Hypothalamus (tissue), 51 donors: Measurements from ENCODE around the gene KCNMB3.
"Not testable (repeated sequence)": the region's sequence is repeated elsewhere in the genome, so short reads cannot be mapped to it uniquely, and the experiment has no call there.

ENCODE experiments used
- DNase-seq, 51 donors: peaks; one replicate each; lab custom pipeline; 2025; lab: John Stamatoyannopoulos, UW

Gene KCNMB3, protein sequence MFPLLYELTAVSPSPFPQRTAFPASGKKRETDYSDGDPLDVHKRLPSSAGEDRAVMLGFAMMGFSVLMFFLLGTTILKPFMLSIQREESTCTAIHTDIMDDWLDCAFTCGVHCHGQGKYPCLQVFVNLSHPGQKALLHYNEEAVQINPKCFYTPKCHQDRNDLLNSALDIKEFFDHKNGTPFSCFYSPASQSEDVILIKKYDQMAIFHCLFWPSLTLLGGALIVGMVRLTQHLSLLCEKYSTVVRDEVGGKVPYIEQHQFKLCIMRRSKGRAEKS

DNA sequence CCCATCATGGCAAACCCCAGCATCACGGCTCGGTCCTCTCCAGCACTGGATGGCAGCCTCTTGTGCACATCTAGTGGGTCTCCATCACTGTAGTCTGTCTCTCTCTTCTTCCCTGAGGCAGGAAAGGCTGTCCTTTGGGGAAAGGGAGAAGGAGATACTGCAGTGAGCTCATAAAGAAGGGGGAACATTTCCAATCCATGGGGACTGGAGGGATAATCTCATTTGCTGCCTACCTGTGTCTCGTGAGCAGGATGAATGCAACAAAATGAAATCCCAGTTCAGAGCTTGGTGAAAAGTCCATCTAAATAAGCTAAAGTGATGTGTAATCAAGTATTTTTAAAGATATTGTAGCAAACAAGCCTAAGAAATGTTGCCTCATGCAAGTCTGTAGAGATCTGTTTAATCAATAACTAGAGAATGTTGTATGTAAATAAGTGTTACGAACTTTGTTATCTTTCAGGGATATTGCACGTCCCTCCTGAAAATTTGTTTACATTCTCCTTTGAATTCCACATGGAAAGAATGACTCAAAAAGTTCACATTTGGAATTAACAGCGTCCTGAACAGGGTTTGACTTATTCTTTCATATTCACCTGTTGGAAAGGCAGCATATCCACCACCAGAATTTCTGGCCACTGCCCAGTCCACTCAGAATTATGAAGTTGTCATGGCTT, at the start of gene KCNMB3:
Gene KCNMB3, minus strand, starts transcription at position 312 of the 674 bp plus-strand sequence. Its CDS starts 124 bp downstream, at position 188.
- no peak for DNase-seq

DNA sequence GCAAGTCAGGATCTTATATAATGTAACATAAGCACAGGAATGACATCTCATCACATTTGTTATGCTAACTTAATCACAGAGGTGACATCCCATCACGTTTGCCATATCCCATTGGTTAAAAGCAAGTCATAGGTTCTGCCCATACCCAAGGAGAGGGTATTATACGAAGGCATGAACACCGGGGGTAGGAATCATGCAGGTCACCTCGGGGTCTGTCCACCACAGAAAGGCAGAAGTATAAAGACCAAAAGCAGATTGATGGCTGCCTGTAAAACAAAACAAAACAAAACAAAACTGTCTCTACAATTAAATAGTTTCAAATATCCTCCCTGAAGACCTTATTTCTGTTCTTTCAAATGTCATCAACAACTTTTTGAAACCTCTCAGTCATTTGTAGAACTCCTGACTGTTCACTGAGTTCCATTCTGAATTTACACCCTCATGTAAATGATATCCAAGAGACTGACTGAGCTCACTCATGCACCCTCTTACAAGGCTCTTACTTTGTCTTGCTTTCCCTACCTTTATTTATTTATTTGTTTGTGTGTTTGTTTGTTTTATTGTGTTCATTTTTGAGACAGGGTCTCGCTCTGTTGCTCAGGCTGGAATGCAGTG, 49.2 kb upstream of the KCNMB3 start:
- DNase-seq, result no peak

DNA sequence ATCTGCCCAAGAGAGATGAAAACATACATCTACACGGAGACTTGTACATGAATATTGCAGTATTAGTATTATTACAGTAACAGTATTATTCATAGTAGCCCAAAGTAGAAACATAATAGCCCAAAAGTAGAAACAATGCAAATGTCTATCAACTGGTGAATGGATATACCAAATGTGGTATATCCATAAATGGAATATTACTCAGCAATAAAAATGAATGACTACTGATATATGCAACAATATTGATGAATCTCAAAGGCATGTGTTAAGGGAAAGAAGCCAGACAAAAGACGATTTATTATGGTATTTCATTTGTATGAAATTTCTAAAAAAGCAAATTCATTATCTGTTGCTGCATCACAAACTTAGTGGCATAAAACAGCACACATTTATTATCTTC, 48.4 kb upstream of the KCNMB3 start:
- no peak for DNase-seq

DNA sequence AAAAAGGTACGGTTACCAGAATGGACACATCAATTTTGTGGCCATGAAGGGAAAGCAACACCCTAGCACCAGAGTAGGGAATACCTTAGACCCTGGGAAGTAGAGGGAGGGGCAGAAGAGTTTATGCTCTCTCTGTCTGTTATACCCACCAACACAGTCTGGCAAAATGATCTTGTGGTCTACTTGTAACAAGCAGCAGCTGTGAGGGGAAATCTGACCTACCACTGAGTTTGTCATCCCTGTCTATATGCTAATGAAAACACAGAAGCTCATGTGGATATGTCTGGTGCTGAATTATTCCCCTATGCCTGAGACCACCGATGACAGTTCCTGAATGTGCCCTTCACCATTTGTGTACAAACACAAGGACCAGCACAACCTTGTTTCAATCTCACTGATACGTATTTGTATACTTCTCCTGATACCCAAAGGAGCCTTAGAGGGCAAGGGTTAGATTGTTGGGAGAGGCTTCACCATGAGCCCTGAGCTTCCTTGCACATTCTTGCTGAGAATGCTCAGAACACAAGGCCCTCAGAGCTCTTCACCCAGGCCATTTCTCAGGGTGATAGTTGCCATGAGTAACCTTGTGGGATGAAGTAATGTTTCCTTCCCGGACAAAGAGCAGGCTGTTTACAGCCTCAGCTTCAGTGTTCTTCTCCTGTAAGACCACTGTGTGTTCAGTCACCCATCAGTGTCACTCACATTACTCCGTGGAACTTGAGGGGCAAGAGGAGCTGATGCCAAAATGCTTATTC, 47.2 kb upstream of the KCNMB3 start:
- DNase-seq, result no peak

DNA sequence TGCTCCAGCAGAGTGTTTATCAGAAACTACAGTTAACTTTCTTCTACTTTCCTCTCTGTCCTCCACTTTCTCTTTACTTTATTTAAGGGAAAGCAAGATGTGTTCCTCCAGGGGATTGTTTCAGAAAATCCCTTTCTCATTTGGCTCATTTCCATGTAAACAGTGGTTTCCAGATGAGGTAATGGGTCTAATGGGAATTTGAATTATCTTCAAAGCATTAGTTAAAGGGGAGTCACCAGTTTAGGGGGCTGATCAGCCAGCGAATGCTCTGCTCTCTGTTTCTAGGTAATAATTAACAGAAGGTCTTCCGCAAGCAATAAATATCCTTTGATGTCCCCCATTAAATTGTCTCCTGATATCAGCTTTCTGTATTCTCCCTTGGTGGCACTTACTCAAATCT, 41.5 kb upstream of the KCNMB3 start:
- no peak for DNase-seq

DNA sequence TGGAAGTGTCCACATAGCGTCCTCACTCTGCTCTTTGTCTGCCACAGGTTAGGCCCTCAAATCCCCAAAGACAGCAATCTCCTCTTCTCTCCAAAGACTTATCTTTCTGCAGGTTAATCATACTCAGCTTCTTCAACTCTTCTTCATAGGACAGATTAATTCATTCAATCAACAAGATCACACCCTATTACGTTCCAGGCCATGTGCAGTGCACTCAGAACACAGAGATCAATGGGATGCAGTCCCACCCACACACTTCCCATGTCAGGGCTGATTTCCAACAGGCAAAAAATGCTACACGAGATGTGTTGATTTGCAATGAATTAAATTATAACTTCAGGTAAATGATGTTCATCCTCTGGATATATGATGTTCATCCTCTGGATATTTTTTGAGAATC, 38.4 kb upstream of the KCNMB3 start:
- no peak for DNase-seq

DNA sequence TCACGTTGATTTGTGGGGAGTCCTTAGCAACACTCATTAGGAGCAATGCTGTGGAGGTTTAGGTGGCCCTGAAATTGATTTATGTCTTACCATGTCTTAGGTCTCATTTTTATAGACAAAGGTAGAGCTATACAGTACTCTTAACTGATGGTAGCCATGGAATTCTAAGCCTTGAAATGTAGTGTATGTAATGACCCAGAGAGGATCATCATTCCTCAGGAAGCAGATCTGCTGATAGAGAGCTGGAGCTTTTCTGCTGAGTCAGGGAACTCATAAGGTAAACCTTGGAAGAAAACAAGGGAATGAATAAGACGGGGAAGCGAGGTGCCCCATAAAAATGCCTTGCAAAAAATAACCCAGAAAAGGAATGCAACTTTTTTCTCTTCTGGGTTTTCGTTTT, 37.9 kb upstream of the KCNMB3 start:
- no peak for DNase-seq

DNA sequence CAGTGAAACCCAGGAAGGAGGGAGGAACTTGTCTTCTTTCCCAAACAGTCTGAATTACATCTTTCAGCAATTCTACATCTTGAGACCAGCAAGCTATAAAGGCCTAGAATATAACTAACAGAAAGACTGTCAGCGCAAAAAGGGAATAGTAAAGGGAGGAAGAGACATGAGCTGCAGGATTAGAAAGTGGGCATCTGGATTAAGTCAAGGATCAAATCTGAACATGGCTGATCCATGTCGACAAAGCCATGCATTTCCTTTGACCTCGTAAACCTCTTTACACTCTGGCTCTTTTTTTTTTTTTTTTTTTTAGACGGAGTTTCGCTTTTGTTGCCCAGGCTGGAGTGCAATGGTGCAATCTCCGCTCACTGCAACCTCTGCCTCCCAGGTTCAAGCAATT, 35.4 kb upstream of the KCNMB3 start:
- DNase-seq, result no peak

DNA sequence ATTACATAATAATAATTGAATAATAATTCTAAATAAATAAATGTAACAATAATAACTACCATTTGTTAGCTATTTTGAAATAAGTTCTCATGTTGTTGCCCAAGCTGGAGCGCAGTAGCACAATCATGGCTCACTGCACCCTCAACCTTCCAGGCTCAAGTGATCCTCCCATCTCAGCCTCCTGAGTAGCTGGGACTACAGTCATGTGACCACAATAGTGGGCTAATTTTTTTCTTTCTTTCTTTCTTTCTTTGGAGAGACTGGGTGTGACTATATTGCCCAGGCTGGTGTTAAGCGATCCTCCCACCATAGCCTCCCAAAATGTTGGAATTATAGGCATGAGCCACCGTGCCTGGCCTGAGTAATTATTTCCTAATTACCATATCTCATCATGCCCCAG, 30.9 kb upstream of the KCNMB3 start:
- DNase-seq, result no peak

DNA sequence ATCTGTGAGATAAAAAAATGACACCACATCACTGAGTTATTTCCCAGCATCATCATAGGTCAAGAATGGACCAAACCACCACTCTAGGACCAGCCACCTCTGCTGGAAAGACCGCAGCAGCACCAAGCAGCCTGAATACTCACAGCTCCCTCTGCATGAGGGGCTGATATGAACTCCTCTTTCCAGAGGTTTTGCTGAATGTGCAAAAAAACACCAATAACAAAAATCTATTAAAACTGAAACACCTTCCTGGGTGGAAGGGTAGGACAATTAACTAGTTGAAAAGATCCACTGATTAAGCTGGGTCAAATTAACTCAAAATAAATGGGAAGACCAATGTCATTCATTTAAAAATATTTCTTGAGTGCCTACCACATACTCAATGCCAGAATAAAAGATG, 28.9 kb upstream of the KCNMB3 start:
- no peak for DNase-seq

DNA sequence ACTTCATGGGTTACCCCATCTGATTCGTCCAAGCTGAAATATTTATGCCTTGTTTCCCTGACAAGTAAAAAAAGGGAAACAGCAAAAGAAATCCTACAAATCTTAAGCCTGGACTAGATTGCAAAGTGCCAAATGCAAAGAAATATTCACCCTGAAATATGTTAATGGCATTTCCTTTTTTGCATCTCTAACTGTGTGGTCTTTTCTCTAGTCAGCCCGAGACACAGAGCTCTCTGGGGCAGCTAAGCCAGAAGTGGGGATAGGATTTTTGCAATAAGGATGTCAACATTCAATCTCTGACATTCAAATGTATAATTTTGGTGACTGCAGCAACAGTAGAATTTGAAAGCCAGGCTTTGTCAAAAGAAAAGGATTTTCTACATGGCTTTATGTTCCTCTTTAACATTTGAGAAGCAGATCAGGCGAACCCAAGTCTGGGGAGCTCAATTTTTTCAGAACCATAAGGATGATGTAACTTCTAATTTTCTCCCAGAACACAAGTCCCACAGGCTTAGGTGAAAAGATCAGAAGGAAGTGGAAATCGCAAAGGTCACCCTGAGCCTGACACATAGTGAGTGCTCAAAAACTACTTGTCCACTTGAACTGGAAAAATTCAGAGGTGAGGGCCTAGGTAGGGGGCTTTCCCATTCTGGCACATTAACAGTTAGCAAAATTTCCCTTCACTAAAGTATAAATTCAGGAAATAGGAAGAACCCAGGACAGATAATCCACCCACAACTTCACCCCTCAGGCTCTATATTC, 28.2 kb upstream of the KCNMB3 start:
- DNase-seq, result no peak

DNA sequence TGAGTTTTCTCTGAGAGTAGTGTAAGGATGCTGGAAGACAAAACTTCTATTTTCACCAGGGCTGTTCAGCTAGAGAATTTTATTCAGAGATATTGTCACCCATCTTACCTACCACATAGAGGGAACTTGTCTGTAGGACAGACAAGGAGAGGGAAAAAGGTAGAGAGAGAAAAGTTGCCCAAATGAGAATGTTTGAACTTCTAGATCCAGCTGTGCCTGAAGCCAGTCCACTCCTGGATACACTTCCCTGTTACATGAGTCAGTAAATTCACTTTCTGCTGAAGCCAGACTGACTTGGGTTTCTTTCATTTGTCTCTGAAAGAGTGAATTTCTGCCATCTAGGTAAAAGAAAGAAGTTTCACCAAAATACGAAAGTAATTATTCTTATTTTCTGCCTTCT, 27.2 kb upstream of the KCNMB3 start:
- DNase-seq, result no peak

DNA sequence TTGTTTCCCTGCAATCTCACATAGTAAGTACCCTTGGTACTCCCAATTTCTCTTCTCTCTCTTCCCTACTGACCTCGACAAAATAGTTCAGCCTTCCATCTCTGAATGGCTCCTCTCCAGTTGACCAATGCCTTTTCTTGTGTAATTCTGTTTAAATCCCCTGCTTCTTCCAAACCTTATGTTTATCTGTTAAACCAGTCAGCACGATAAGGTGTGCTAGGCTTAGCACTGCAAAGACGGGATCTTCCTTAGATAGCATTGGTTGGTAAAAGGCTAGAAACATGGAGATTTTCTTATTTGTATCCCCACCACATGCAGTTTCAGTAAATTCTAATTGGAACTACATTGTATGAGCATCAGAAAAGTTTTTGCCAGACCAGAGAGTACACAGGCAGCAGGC, 25.8 kb upstream of the KCNMB3 start:
- DNase-seq, result no peak

DNA sequence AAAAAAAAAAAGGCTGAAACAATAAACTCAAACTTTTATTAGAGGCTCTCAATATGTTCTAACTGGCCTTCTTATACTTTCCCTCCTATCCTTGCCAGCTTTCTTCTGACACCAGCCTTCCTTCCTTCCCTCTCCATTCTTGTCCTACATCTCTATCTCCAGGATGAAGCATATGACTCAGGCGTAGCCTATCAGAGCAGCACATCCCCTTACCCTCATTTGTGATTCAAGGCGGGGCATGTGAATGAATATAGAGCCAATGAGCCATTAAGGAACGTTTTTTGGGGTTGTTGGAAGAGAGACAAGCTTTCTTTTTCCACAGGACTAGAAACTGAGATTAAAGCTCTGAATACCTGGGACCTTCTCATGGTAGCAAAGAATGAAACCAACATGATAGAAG, 25.1 kb upstream of the KCNMB3 start:
- no peak for DNase-seq

DNA sequence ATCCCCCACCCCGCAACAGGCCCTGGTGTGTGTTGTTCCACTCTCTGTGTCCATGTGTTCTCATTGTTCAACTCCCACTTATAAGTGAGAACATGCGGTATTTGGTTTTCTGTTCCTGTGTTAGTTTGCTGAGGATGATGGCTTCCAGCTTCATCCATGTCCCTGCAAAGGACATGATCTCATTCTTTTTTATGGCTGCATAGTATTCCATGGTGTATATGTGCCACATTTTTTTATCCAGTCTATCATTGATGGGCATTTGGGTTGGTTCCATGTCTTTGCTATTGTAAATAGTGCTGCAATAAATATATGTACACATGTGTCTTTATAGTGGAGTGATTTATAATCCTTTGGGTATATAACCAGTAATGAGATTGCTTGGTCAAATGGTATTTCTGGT, 23.5 kb upstream of the KCNMB3 start:
- DNase-seq, result not testable (repeated sequence)

DNA sequence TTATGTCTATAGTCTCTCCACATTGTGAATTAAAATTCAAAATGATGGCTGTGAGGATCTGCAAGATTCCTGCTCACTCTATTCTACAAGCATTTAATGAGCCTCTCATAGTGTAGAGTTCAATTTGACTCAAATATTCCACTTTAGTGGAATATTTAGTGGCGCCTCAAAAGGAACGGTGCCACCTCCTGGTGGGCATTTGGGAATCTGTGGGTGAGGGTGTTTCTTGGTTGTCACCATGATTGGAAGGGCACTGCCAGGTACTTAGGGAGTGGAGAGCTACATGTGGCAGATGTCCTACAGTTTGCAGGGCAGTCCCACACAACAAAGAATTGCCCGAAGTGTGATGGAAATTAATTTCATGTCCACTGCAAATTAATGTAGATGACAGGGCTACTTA, 21.5 kb upstream of the KCNMB3 start:
- no peak for DNase-seq

DNA sequence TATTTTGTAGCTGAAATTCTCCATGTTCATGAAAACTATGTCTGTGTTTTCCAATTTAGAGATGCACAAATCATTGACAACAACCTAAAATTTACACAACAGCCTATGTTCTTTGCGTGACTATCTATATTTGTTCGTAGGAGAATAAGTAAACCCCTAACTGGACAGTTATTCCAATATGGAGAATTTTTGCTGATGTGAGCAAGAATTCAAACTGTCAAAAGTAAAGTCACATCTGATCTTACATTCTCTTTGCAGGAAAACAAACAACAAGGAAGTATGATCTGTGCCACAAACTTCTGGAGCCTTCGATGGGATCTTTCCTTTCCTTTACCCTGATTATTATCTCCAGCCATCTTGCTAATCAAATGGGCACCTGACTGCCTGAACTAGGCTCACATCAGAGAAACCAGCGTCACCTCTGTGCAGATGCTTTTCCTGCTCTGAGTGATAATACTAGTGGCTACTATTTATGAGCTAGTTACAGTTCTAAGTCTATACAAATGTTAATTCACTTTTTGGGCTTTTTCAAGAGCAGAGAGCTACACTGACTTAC, 18.3 kb upstream of the KCNMB3 start:
- no peak for DNase-seq

DNA sequence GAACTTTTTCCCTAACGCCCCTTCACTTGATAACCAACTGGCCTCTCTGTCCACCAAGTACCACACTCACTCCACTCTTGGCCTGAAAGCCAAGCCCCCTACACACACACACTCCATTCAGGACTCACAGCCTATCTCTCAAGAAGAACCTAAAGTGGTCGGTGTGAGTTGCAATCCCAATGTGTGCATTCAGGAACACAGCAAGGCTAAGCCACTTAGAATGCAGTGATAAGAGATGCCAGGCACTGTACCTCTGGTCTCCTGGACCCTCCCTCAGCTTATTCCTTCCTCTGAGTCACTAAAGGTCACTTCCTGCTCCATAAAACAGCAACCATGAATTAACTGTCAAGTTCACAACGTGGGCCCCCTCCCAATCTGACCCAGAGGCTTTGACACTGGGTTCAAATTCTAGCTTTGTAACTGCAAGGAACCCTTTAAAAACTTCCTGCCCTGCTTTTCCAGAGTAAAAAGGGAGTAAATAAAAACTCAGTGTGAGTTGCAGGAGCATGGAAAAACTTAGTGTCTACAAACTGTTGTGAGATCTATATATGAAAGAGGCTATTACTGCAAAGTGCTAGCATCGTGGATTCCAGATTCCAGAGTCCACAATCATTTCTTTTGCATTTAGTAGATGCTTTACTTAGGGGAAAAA, 17.6 kb upstream of the KCNMB3 start:
- DNase-seq, result no peak

DNA sequence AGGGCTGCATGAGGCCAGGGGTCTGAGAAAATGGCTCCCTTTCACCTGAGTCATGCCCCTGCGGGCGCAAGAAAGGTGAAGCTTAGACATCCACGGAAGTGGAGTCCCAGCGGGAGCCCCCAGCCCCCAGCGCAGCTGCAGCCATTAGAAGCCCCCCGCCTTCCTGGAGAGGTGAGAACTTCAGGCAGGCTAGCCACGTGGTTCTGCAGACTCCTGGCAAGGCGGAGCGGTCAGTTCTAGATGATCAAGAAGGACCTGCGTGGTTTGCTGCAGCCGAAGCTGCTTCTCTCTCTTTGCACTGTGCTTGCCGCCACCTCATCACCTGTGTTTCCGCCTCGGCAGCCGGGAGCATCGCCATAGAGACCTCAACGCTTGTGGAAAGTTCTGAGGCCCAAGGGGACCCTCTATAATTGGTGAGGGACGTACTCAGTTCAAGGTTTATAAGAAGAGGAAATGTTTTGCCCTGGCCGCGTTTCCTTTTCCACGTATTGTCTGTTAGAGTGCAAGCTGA, 15.8 kb upstream of the KCNMB3 start:
- no peak for DNase-seq

DNA sequence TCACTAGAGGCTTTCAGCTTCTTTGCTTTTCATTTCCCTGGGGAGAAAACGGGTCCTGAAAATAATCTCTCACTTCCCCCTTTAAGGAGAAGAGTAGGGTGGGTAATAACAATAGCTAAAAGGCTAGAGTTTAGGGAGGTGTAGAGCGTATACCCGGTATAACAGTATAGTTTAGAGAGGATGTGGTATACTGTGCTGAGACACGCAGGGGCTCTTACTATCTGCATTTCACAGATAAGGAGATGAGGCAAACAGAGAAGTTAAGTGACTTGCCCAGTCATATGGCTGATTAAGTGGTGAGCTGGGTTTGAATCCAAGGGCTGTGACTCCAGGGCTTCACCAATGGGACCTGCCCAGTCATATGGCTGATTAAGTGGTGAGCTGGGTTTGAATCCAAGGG, 15.0 kb upstream of the KCNMB3 start:
- no peak for DNase-seq
